Activated T-cell treated with anti-CD3 and anti-CD28 coated beads for 24 hours (primary cell): ENCODE data around the gene SH2D2A.
A peak's percentile ranks its signal among the peaks of the same experiment; 100 is the strongest.

Source experiments
- DNase-seq: peaks from one replicate; pipeline ENCODE4 v3.0.0-alpha.2; 2020; ENCODE audit warnings: low read depth

SH2D2A gene

DNA sequence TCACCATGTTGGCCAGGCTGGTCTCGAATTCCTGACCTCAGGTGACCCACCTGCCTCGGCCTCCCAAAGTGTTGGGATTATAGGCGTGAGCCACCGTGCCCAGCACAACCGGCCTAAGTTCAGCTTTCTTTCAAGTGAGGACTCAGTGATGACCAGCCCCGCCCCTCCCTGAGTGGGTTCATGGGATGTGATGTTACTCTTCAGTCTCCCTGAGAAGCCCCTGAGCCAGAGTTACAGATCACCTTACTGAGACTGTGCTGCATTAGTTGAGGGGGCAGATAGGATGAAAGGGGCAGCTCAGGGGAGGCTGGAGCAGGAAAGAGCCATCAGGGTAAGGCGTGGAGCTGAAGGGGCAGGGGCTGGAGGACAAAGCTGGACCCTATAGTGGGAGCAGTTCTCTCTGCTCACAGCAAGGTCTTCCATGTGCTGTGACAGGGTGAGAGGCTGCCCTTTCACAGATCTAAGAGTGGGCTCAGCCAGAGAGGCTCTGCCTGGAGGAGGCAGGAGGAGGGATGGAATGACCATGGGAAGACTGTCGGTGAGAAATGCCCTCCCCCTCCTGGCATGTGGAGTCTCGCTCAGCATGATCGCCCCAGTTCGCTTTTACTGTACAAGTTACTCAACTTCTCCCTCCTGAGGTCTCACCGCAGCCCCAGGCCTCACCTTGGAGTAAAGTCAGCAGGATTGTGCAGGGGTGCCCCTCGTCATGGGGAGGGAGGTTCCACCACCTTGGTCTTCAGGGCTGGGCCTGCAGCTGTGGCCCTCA, 13.4 kb downstream of the SH2D2A start:
- no peak for DNase-seq

DNA sequence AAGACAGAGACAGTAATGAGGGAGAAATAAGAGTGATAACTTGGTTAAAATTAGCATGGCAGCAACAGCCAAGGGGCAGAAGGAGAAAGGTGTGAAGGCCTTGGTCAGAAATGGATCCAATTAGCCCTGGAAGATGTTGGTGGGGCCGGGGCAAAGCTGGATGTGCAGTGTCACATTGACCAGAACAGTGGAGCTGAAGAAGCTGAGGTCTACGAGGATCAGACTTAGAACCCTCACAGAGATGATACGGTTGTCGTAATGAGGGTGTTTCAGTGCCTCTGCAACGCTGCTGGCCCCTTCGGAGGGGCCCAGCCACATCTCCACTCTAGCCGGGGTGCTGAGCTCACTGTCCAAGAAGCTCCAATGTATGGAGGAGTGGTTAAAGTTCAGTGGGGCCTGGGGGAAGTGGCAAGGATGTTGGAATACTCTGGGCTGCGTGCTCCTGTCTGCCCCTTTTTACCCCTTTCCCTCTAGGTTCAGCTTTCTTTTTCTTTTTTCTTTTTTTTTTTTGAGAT, 14.2 kb downstream of the SH2D2A start:
- no peak for DNase-seq

DNA sequence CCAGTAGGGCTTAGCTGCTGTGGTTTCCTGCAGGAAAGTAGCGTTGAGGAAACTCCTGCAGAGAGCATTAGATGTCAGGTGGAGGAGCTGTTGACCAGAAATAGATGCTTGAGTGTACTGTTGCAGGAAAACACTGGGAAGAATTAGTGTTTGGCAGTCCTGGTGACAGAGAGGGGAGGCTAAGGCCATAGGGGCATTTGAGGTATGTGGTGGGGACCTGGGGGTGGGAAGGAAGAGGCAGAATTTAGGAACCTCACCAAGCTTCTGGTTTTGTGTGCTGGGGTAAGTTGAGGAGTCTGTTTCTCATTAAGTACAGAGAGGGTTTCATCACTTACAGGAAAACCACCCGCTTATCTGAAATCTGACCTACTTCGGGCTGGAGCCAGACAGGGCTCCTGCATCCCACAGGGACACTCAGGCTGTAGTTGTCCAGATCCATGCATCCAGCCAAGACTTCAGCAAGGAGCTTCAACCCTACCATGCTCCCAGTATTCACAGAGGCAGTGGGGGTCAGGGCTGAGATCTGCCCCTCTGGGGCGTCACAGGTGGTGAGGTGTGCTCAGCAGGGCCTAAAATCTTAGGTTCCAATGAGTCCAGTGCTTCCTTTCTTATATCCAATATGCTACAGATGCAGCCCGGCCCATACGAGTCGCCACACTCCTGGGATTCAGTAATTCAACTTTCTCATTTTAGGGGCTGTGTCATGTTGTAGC, 15.1 kb downstream of the SH2D2A start:
- no peak for DNase-seq

DNA sequence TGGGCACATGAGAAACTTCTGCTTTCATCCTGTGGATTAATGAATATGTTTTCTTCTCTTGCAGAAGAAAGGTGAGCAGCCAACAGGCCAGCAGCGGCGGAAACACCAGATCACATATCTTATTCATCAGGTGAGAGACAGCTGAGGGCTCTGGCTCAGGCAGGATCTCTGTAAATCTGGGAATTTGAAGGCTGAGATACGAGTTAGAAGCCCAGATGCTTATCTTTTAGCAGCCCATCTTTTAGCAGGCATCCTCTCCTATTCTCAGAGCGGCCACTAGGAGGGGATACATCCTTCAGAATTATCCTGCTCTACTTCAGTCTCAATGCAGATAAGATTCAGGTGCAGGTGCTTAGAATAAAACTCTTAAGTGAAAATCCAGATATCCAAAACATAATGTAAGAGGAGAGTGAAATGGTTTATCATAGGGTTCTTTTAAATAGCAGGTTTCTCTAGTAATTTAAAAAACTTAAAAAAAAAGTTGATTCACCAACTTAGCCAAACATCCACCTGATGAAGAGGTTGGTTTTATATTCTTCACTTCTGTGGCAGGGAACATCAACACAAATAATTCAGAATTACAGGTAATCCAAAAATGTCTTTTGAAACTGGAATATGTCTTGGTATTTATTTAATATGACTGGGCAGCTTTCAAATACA, 19.3 kb downstream of the SH2D2A start:
- peak; percentile 46 for DNase-seq

DNA sequence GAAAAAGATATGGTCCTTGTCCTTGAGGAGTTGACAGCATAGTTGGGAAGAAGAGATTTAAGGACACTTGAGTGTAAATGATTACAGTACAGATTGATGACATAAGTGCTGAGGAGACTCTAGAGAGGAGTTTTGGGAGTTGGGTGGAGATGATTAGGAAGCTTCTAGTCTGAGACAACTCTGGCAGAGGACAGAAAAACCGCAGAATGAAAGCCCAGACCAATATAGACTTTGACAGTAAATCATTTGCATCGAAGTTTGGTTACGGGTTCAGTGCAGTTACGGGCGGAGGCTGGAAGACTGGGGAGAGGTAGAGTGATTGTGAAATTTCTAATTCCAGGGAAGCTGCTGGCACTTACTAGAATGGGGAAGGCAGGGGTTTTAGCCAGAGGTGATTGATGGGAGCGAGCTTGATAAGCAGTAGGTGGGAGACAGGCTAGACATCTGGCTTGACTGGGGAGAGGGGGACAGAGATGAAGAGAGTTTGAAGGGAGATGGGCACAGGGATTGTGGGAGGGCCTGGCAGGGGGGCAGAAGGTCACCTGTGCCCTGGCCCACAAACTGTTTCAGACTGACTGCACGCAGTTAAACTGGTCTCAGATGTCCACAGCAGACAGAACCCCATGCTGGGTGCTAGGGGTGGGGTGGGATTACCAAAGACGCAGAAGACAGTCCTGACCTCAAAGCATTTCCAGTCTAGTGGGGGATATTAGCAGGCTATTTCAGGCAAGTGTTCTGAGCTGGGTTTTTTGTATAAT, 20.1 kb downstream of the SH2D2A start:
- DNase-seq = no peak

DNA sequence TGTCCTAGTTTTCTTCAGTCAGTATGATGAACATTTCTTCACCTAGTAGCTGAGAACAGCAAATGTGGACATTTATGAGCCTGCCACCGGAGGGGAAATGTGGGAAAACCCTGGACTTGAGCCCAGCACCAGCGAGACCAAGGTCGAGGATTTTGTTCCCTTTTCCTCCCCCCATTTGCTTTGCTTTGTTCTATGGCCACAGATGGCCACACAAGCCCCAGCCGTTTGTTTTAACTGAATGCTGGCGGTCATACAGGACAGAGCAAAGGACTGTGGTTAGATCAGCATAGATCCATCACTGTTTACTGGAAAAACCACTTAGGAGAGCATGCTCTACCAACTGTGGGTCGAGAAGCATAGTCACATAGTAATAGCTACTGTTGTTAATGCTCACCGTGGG, 20.9 kb downstream of the SH2D2A start:
- DNase-seq = no peak

DNA sequence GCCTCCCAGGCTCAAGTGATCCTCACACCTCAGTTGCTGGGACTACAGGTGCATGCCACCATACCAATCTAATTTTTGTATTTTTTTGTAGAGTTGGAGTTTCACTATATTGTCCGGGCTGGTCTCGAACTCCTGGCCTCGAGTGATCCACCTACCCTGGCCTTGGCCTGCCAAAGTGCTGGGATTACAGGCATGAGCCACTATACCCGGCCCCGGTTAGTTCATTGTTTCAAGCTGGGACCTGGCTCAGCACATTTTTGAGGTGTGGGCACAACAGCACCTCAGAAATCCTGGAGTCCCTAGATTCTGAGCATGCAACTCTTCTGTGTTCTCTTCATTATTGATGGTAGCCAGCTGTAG, 21.3 kb downstream of the SH2D2A start:
- no peak for DNase-seq

DNA sequence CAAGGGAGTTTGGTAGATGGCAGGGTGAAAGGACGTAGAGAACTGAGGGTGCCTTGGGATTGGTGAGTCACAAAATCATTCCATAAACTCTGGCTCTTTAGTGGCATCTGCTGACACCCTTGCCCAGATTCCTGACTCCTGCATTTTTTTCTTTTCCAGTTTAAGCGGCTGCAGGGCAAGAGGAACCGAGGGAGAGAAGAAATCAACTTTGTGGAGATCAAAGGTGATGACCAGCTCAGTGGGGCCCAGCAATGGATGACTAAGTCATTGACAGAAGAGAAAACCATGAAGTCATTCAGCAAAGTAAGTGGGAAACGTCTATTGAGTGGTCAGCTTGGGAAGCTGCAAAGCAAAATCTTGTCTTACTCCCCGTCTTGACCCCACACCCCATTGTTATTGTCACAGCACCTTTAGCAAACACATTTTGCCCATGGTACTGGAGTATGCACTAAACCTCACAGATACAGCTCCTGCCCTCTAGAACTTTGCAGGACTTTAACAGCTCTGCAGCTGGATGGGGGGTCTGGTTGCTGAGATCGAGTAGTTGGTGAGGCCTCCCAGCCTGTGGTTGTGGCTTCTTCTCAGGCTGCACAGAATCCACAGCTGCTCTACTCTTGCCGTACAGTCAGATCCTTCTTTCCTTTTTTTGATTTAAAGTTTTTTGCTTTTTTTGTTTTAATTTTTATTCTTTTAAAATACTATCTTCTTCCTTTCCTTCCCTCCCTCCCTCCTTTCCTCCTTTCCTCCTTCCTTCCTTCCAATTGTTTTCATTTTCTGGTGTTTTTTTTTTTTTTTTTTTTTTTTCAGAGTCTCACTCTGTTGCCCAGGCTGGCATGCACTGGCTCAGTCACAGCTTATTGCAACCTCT, 21.9 kb downstream of the SH2D2A start:
- DNase-seq = no peak

DNA sequence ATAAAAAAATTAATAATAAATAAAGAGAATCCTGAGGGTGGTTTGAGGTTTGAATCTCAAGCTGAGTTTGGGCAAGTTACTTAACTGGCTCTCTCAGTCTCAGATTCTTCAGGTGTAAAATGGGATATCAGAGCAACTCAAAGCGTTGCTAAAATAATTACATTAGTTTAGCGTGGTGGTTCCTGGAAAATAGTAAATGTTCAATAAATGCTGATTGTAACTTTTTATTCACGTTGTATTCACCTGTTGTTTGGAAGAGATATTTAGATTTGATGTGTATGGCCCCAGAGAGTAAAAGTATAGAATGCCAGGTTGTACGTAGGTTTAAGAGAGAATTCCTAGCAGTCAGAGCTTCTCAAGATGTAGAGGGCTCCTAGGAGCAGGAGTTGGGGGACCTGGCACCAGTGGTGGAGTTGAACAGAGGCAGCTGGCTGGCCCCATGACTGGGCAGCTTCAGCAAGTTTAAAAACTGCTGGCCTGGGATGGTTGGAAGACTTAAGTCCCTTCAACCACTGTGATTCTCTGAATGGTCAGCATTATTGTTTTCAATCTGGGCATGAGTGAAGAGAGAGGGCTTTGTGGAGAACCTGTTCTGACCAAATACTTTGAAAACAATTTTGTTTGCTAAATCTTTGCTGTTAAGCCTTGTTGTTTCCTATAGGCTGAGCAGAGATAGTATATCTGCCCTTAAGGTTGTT, 26.9 kb downstream of the SH2D2A start:
- no peak for DNase-seq

DNA sequence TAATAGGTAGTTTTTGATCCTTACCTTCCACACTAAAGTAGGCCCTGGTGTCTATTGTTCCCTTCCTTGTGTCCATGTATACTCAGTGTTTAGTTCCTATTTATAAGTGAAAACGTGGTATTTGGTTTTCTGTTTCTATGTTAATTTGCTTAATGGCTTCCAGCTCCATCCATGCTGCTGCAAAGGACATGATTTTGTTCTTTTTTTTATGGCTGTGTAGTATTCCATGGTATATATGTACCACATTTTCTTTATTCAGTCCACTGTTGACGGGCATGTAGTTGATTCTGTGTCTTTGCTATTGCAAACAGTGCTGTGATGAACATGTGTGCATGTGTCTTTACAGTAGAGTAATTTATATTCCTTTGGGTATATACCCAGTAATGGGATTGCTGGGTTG, 28.5 kb downstream of the SH2D2A start:
- DNase-seq = no peak

DNA sequence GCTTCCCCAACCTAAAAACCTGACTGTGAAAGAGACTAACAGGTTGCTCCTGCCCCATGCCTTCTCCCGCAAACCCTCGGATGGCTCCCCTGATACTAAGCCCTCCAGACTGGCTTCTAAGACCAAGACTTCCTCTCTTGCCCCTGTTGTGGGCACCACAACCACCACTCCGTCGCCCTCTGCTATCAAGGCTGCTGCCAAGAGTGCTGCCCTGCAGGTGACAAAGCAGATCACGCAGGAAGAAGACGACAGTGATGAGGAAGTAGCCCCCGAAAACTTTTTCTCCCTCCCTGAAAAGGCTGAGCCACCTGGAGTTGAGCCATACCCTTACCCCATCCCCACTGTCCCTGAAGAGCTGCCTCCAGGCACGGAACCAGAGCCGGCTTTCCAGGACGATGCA, 30.0 kb downstream of the SH2D2A start:
- no peak for DNase-seq

DNA sequence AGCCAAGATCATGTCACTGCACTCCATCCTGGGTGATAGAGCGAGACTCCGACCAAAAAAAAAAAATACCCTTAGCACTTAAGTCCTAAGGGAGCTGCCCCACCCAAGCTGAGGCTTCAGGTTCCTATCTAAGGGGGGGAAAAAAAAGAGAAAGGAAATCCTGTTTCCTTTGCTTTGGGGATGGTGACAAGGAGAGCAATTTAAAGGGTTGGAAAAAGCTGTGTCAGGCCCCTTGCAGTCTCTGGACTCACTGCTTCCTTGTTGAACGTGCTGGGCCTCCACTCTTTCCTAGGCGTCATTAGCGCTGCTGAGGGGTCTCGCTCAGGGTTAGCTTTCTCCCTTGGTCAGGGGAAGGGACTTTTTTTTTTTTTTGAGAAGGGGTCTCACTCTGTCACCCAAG, 31.2 kb downstream of the SH2D2A start:
- DNase-seq = no peak

DNA sequence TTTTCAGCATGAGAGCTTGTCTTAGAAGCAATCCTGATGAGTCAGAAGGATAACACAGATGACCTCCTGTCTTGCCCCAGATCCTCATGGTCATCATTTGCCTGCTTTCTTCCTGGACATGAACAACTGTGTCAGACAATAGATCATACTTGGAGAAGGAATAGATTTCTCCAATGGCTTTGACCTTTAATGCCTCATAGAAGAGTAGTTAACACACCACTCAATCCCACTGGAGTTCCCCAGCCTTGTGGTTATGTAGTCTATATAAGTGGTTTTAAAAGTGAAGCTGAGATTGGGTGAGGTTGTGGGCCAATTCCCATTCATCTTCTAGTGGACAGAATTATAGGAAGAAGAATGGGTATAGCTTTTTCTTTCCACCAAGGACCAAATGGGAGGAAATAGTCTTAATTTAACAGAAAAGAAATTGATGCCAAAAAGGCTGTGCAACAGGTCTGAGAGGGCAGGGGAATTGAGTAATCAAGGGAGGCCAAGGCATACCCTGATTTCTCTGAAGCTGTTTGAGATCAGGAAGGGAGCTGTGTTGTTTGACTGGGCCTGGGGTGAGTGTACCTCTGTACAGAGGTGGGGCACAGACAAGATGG, 35.0 kb downstream of the SH2D2A start:
- DNase-seq = no peak

DNA sequence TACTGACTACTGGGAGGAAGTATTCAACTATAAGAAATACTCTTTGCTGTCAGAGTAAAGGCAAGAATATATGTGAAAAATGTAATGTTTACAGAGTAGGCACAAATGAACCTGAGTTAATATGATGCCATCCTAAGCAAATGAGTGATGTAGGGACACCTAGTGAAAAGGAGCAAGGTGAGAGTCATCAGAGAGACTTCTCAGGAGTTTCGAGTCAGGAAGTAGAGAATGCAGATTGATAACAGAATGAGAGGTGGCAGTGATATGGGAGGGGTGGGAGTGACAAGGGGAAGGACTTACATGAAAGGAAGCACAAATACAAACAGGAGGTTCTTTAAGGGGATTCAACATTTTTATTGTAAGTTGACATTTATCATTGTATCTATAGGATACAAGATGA, 39.1 kb downstream of the SH2D2A start:
- DNase-seq = no peak

DNA sequence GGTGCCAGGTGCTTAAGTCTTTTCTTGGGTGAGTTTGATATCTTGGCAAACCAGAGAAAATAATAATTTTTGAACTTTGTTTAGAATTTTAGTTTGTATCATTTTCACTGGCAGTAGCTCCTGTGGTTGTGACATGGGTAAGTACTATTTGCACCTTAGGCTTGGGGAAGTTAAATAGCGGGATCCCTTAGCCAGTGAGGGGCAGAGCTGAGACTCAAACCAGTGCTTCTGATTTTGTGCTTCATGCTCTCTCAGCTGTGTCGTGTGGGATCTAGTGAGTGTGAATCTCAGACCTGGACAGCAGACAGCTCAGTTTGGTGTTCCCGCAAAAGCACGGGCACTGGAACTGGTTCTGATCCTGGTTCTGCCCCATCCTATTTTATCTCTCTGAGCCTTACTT, 39.7 kb downstream of the SH2D2A start:
- no peak for DNase-seq

DNA sequence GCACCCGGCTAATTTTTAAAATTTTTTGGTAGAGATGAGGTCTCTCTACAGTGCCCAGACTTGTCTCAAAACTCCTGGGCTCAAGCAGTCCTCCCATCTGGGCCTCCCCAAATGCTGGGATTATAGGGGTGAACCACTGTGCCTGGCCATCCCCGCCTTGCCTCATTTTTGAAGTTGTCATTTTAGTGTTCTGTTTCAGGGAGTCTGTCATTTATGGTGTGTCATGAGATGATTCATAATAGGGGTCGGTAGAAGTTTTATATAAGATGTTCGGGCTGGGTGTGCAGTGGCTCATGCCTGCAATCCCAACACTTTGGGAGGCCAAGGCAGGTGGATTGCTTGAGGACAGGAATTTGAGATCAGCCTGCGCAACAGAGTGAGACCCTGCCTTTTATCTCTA, 40.8 kb downstream of the SH2D2A start:
- no peak for DNase-seq

DNA sequence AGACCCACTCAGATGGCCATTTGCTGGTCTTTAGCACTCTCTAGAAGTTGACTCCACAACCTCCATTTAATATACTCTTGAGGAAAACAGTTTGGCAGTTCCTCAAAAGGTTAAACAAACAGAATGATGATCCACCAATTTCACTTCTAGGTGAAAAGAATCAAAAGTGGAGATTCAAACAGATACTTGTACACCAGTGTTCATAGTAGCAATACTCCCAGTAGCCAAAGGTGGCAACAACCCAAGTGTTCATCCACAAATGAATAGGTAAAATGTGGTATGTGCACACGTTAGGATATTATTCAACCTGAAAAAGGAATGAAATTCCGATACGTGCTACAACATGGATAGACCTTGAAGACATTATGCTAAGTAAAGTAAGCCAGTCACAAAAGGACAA, 43.0 kb downstream of the SH2D2A start:
- DNase-seq = no peak

DNA sequence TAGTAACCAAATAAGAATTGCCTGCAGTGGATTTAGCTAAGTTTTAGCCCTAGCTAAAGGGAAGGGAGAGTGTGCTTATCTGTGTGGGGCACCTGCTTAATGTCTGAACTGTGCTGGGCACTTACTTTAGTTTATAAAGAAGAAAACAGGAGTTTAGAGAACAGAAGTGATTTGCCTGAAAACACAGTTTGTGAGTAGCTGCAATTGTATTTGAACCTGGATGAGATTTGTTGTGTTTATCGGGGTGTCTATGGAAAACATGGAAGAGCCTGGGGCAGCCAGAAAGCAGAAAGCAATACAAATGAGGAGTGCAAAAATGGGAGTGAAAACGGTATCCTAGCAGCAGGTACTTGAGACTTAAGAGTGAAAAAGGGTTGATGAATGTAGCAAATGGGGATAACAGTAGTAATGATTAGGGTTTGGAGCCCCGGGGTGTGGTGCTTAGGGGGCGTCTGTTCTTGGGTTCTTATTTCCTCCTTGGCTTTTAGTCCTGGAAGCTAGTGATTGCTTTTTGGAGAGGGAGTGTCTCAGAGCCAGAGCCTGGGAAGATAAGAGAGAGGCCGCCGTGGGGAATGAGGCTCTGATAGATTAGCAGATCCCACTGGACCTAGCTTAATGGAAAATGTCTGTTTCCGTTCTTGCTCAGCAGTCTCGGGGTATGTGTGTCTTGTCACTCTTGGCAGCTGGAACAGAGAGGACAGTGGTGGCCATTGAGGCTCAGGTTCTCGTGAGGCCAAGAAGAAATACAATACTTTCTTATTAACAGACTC, 43.7 kb downstream of the SH2D2A start:
- DNase-seq = no peak

DNA sequence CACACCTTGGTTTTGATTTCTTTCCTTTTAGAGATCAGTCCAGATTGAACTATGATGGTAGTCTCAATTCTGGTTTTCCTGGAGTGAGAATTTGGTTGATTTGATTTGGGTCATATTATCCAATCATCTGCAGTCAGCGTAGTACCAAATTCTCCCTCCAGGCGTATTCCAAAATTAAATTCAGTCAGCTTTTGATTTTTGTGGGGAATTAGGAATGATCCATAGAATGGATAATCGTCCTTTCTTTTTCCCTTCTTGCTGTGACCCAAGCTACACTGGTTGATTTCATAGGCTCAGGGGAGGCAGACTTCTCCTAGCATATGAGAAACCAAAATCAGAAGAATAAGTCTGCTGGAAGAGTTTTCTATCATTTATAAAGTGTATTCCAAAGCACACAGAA, 44.4 kb downstream of the SH2D2A start:
- DNase-seq = no peak
